Mucosa of stomach (tissue), 1 donor: ENCODE results near the gene CCDC184.
"Not testable (repeated sequence)": the region's sequence is repeated elsewhere in the genome, so short reads cannot be mapped to it uniquely, and the experiment has no call there.

Source experiments
- H3K27me3 ChIP-seq: one replicate; pipeline ENCODE4 v1.7.0; 2013; ENCODE audit warnings: mild to moderate bottlenecking, low read length; ENCODE audit not compliant: control insufficient read depth, insufficient read depth
- H3K36me3 ChIP-seq: one replicate; pipeline ENCODE4 v1.7.0; 2013; ENCODE audit warnings: low read length; ENCODE audit not compliant: control insufficient read depth, insufficient read depth
- H3K4me1 ChIP-seq: one replicate; pipeline ENCODE4 v1.7.0; 2013; ENCODE audit warnings: mild to moderate bottlenecking, low read length; ENCODE audit not compliant: control insufficient read depth, insufficient read depth
- H3K4me3 ChIP-seq: one replicate; pipeline ENCODE4 v1.7.0; 2013; ENCODE audit warnings: low read length
- H3K9ac ChIP-seq: one replicate; pipeline ENCODE4 v1.7.0; 2013; ENCODE audit warnings: mild to moderate bottlenecking, low read length, moderate library complexity
- H3K9me3 ChIP-seq: one replicate; pipeline ENCODE4 v1.7.0; 2013; ENCODE audit warnings: mild to moderate bottlenecking, low read length, moderate library complexity; ENCODE audit not compliant: control insufficient read depth
- donor health status: Pancreatic carcinoma.

The CCDC184 gene

GRCh38 chr12:48183091-48183875 lies at the start of gene CCDC184:
CCDC184 (plus strand) TSS chr12:48183644; CDS start chr12:48184123, 479 bp downstream.
- H3K9ac ChIP-seq = peak within 1 kb of the TSS; percentile 54
- H3K4me1 ChIP-seq = peaks cover 8% of the 10 kb centered on the region
- H3K27me3 ChIP-seq = peaks cover 49% of the 10 kb centered on the region
- H3K4me3 ChIP-seq = peak within 1 kb of the TSS; percentile 47
- no peaks in the 10 kb centered on the region for H3K36me3 ChIP-seq
- H3K9me3 ChIP-seq = no peaks in the 10 kb centered on the region

GRCh38 chr12:48135027-48135426 lies 48.4 kb upstream of the CCDC184 start:
- Histone ChIP-seq H3K4me3 (no peak overlapping the region), H3K9ac (no peak overlapping the region), H3K9me3 (no peaks in the 10 kb centered on the region), H3K27me3 (no peaks in the 10 kb centered on the region), H3K4me1 (no peaks in the 10 kb centered on the region), H3K36me3 (peaks cover 5% of the 10 kb centered on the region)

- Histone ChIP-seq H3K9ac (no peak overlapping the region), H3K27me3 (no peaks in the 10 kb centered on the region), H3K4me3 (no peak overlapping the region), H3K9me3 (no peaks in the 10 kb centered on the region), H3K36me3 (no peaks in the 10 kb centered on the region), H3K4me1 (no peaks in the 10 kb centered on the region)
These were observed 40.4 kb upstream of the CCDC184 start for GRCh38 chr12:48142818-48143674.

- Histone ChIP-seq H3K36me3 (no peaks in the 10 kb centered on the region), H3K27me3 (no peaks in the 10 kb centered on the region), H3K9ac (no peak overlapping the region), H3K9me3 (no peaks in the 10 kb centered on the region), H3K4me3 (no peak overlapping the region), H3K4me1 (no peaks in the 10 kb centered on the region)
These were observed 39.5 kb upstream of the CCDC184 start for GRCh38 chr12:48143898-48144297.

- Histone ChIP-seq H3K27me3 (no peaks in the 10 kb centered on the region), H3K36me3 (peaks cover 14% of the 10 kb centered on the region), H3K9me3 (no peaks in the 10 kb centered on the region), H3K9ac (no peak overlapping the region), H3K4me1 (no peaks in the 10 kb centered on the region), H3K4me3 (no peak overlapping the region)
These were observed 37.5 kb upstream of the CCDC184 start for GRCh38 chr12:48145981-48146380.

GRCh38 chr12:48151103-48151771 lies 32.2 kb upstream of the CCDC184 start:
- no peak overlapping the region for H3K9ac ChIP-seq
- no peaks in the 10 kb centered on the region for H3K4me1 ChIP-seq
- no peak overlapping the region for H3K4me3 ChIP-seq
- H3K9me3 ChIP-seq = no peaks in the 10 kb centered on the region
- H3K27me3 ChIP-seq = no peaks in the 10 kb centered on the region
- peaks cover 14% of the 10 kb centered on the region for H3K36me3 ChIP-seq

GRCh38 chr12:48155786-48156185 lies 27.7 kb upstream of the CCDC184 start:
- not testable (repeated sequence) for H3K9me3 ChIP-seq, H3K4me1 ChIP-seq, H3K27me3 ChIP-seq, H3K4me3 ChIP-seq, H3K9ac ChIP-seq, H3K36me3 ChIP-seq

- Histone ChIP-seq H3K9me3 (no peaks in the 10 kb centered on the region), H3K27me3 (no peaks in the 10 kb centered on the region), H3K36me3 (no peaks in the 10 kb centered on the region), H3K4me3 (peak overlapping the region; percentile 93), H3K4me1 (no peaks in the 10 kb centered on the region), H3K9ac (peak overlapping the region; percentile 78)
These were observed 26.8 kb upstream of the CCDC184 start for GRCh38 chr12:48156652-48157017.

GRCh38 chr12:48157018-48157888 lies 26.2 kb upstream of the CCDC184 start, which contains the start of gene ASB8:
ASB8 (minus strand) TSS chr12:48157515; CDS start chr12:48153496, 4,019 bp downstream.
- no peaks in the 10 kb centered on the region for H3K4me1 ChIP-seq

GRCh38 chr12:48157889-48158370 lies 25.5 kb upstream of the CCDC184 start:
- Histone ChIP-seq H3K4me1 (no peaks in the 10 kb centered on the region), H3K9ac (peak overlapping the region; percentile 78), H3K27me3 (no peaks in the 10 kb centered on the region), H3K9me3 (no peaks in the 10 kb centered on the region), H3K4me3 (peak overlapping the region; percentile 93), H3K36me3 (no peaks in the 10 kb centered on the region)

More at GRCh38 chr12:48157018-48157888, 26.2 kb upstream of the CCDC184 start, which contains the start of gene ASB8:
- no peaks in the 10 kb centered on the region for H3K9me3 ChIP-seq
- H3K36me3 ChIP-seq = no peaks in the 10 kb centered on the region
- H3K4me3 ChIP-seq = peak within 1 kb of the TSS; percentile 93
- H3K9ac ChIP-seq = peak within 1 kb of the TSS; percentile 78
- no peaks in the 10 kb centered on the region for H3K27me3 ChIP-seq

- Histone ChIP-seq H3K36me3 (no peaks in the 10 kb centered on the region), H3K4me1 (no peaks in the 10 kb centered on the region), H3K9ac (no peak overlapping the region), H3K4me3 (no peak overlapping the region), H3K27me3 (no peaks in the 10 kb centered on the region), H3K9me3 (no peaks in the 10 kb centered on the region)
These were observed 23.4 kb upstream of the CCDC184 start for GRCh38 chr12:48160046-48160445.
